HG02885 (cell line): ENCODE results near the gene SIX4.

ENCODE experiments used
- ATAC-seq: cut with Tn5 transposase; IDR thresholded peaks from one replicate; pipeline ENCODE4 v1.9.1; 2021; ENCODE audit warnings: mild to moderate bottlenecking; ENCODE audit not compliant: unreplicated experiment, poor library complexity

Gene SIX4

GRCh38 chr14:60662982-60663381, 61.2 kb downstream of the SIX4 start:
- no peak for ATAC-seq

GRCh38 chr14:60661721-60662120, 62.4 kb downstream of the SIX4 start:
- no peak for ATAC-seq
